Transverse colon (tissue), 3 donors: ENCODE data around the gene TUBE1.

Experiments
- POLR2A ChIP-seq: fragments of 450-650 bp; IDR thresholded peaks from one replicate; pipeline ENCODE4 v1.6.1; 2016; ENCODE audit warnings: antibody characterized with exemption, mild to moderate bottlenecking, moderate library complexity
- TF ChIP-seq, protein P1 (sequence below), 5 experiments: fragments of 200-600 bp in 3 of 5; fragments of 450-650 bp in 2 of 5; sonication (generic) in 3 of 5; IDR thresholded peaks; 1 replicate in 2 of 5; 2 replicates in 3 of 5; pipeline ENCODE4 v1.5.1; 2016 to 2017; ENCODE audit warnings: antibody characterized with exemption in 5 of 5, inconsistent platforms in 3 of 5, mild to moderate bottlenecking in 2 of 5, moderate library complexity in 1 of 5

DNA sequence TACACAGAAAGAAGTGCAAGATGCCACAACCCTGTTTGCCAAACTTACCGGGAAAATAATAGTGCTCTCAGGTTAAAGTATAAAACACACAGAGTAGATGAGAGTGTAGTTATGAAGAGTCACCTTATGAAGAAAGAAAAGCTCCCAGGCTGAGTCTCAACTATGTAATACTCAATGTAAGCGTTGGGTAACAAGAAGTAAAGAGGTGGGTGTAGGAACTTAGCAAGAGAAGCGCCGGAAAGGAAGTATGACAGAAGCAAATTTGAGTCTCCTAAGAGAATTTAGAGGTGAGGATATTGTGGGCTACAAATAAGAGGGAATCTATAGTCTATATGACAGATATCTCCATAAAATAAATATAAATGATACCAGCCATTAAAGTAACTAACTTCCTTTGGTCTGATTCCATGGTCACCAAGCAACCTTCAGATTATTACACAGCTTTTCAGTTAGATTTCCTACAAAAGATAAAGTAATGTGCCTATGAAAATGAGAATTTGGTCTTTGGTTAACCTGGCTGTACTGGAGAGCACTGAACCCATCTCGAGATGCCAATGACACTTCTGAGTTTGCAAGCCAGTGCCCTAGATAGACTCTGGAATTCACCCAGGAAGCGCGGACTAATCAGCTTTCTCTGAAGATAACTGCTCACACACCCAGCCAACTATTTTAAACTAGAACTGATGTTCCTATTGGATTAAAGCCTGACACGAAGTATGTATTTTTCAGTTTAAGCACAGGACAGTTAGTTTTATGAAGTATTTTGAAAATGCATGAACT is 1.8 kb downstream of the TUBE1 start:
- TF ChIP-seq, protein P1, sequence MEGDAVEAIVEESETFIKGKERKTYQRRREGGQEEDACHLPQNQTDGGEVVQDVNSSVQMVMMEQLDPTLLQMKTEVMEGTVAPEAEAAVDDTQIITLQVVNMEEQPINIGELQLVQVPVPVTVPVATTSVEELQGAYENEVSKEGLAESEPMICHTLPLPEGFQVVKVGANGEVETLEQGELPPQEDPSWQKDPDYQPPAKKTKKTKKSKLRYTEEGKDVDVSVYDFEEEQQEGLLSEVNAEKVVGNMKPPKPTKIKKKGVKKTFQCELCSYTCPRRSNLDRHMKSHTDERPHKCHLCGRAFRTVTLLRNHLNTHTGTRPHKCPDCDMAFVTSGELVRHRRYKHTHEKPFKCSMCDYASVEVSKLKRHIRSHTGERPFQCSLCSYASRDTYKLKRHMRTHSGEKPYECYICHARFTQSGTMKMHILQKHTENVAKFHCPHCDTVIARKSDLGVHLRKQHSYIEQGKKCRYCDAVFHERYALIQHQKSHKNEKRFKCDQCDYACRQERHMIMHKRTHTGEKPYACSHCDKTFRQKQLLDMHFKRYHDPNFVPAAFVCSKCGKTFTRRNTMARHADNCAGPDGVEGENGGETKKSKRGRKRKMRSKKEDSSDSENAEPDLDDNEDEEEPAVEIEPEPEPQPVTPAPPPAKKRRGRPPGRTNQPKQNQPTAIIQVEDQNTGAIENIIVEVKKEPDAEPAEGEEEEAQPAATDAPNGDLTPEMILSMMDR (IDR thresholded peaks at IDR 0.05): no peak
- TF ChIP-seq POLR2A: no peak
